GM10266 (cell line): ENCODE results near the gene F7.
"Not testable (repeated sequence)": the region's sequence is repeated elsewhere in the genome, so short reads cannot be mapped to it uniquely, and the experiment has no call there.

Experiments
- DNase-seq: peaks from one replicate; pipeline ENCODE4 v3.0.0; 2012; ENCODE audit errors: extremely low spot score
- TF ChIP-seq, protein P1 (sequence below): IDR thresholded peaks from 2 replicates; pipeline ENCODE4 v1.5.1; 2012; ENCODE audit warnings: mild to moderate bottlenecking, low read depth; ENCODE audit not compliant: control insufficient read depth, insufficient read depth; ENCODE audit errors: missing control alignments

Gene F7

DNA sequence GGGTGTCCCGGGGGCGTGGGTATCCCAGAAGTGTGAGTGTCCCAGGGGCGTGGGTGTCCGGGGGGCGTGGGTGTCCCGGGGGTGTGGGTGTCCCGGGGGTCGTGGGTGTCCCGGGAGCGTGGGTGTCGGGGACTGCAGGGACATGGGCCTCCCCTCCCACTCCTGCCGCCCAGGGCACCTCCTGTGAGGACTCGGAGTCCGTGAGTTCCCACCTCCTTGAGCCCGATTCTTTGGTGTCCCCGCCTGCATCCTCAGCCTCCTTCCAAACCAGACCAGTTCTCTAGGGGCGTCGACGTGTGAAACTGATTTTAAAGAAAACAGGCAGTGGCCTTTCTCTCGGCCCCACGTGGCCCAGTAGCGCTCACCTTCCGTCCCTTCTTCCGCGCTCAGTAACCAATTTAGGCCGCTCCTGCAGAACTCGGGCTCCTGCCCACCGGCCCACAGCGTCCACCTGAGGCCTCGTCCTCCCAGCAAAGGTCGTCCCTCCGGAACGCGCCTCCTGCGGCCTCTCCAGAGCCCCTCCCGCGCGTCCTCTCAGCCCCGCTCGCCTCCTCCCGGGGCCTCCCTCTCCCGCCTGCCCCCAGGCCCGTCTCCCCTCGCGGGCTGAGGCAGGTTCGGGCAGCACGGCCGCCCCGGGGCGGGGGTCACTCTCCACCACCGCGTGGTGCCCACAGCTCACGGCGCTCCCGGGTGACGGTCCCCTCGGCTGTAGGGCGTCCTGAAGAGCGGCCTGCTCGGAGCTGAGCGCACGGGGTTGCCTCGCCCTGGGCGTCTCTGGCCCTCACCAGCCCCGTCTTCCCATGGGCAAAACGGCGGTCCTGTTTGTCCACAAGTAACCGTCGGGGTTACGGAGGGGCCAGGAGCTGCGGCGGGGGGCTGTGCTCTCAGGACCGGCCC is 3.8 kb downstream of the F7 start:
- TF ChIP-seq, protein P1, sequence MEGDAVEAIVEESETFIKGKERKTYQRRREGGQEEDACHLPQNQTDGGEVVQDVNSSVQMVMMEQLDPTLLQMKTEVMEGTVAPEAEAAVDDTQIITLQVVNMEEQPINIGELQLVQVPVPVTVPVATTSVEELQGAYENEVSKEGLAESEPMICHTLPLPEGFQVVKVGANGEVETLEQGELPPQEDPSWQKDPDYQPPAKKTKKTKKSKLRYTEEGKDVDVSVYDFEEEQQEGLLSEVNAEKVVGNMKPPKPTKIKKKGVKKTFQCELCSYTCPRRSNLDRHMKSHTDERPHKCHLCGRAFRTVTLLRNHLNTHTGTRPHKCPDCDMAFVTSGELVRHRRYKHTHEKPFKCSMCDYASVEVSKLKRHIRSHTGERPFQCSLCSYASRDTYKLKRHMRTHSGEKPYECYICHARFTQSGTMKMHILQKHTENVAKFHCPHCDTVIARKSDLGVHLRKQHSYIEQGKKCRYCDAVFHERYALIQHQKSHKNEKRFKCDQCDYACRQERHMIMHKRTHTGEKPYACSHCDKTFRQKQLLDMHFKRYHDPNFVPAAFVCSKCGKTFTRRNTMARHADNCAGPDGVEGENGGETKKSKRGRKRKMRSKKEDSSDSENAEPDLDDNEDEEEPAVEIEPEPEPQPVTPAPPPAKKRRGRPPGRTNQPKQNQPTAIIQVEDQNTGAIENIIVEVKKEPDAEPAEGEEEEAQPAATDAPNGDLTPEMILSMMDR: no peak

GRCh38 chr13:113110048-113110851 is 4.7 kb downstream of the F7 start:
- DNase-seq: no peak
- TF ChIP-seq, protein P1: no peak

More for the DNA sequence above, 3.8 kb downstream of the F7 start:
- DNase-seq: no peak

DNA sequence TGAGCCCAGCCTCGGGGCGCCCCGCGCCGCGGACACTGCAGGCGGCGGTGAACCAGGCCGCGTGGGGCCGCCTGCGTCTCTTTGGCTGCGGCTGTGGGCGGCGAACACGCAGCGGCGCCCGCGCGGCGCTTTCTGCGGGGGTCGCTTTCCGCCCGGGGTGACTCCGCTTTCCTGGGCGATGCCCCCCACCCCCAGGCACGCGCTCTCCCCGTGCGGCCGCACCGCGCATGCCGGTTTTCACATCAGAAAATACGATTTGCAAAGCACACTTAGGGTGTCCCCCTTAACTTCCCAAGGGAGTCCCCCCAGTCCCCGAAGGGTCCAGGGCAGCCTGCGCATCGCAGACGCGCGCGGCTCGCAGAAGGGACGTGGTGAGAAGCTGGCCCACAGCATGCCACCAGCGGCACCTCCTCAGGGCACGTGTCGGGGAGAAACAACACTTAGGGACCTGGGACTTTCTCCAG is 5.3 kb downstream of the F7 start:
- TF ChIP-seq, protein P1: no peak
- no peak for DNase-seq

GRCh38 chr13:113111821-113112220 is 6.2 kb downstream of the F7 start:
- DNase-seq: not testable (repeated sequence)

- not testable (repeated sequence) for DNase-seq
Observed at GRCh38 chr13:113112475-113112874, 6.9 kb downstream of the F7 start.

DNA sequence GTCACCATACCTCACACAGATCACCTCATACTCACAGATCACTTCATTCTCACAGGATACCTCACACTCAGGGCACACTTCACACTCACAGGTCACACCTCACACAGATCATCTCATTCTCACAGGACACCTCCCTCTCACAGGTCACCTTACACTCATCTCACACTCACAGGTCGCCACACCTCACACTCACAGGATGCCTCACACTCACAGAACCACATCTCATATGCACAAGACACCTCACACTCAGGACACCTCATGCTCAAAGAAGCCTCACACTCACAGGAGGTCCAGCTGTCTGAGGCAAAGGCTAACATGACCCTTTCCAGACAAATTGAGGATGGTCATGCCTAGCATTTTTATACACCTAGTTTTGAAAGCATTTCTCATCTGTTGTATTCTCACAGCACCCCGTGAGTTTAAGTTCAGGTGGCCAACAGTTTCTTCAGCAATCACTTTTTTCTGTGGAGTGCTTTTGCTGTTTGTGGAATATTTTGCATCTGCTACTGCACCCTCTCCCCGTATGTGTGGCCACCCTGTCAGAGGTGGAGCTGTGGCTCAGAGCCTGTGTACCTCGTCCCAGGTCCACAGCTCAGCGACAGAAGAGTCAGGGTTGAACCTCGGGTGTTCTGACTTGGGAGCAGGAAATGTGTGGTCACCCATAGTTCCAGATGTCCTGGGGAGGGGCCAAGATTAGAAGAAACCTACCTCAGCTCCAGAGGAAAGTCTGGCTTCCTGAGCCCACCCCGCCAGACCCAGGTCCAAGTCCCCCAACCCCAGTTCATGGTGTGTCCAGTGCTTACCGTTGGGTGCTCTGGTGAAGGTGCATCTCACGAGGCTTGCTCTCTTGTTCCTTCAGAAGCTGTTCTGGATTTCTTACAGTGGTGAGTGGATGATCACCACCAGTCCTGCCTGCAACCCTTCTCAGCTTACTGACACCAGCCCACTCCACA is 7.6 kb downstream of the F7 start:
- DNase-seq: no peak
- TF ChIP-seq, protein P1: no peak

GRCh38 chr13:113113846-113114271 is 8.3 kb downstream of the F7 start:
- no peak for DNase-seq
- TF ChIP-seq, protein P1: no peak
